Adipose tissue (tissue), 3 donors: Measurements from ENCODE around the gene TMEM243. TPM values are rescaled to one million over a fixed set of nuclear protein-coding genes. Genes with fewer than 3 reads are reported as not detected.
"Not testable (repeated sequence)": the region's sequence is repeated elsewhere in the genome, so short reads cannot be mapped to it uniquely, and the experiment has no call there.

Experiments used
- H3K27ac ChIP-seq: one replicate; pipeline ENCODE4 v1.5.1; 2013; ENCODE audit warnings: low read depth, low read length
- WGBS, 3 donors: extraction: QIAGEN DNeasy Blood & Tissue Kit; methylation state at CpG; one replicate each; pipeline ENCODE4 v1.1.7; 2013; 5-methylcytosine and 5-hydroxymethylcytosine counted together
- polyA plus RNA-seq, 3 donors: library from polyadenylated mRNA; stranded (reverse); fragments of 200-250 nt; gene quantifications; one replicate each; pipeline ENCODE4 v1.2.3, GENCODE V29; 2013
- donor health status: healthy with polysubstance abuse.
- donor health status: Bipolar disorder and iron deficiency.
- donor health status: healthy.

TMEM243 gene, protein sequence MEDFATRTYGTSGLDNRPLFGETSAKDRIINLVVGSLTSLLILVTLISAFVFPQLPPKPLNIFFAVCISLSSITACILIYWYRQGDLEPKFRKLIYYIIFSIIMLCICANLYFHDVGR
- polyA plus RNA-seq = 10 to 100 TPM; 22.5 to 36.7 (median 26.6) TPM

GRCh38 chr7:87219545-87220025 lies at the start of gene TMEM243:
Gene TMEM243 (minus strand): TSS chr7:87219732. CDS start chr7:87219503, 229 bp downstream.
- WGBS, 3 donors = 0 to 1% (median 0%) methylated on average over 40 to 41 of the region's 41 CpGs
- peak within 1 kb of the TSS; percentile 32 for H3K27ac ChIP-seq

- WGBS, 3 donors = 64 to 81% (median 78%) methylated on average over 3 of the region's 3 CpGs
- H3K27ac ChIP-seq = no peak overlapping the region
Measured at GRCh38 chr7:87267239-87267900, 47.8 kb upstream of the TMEM243 start.

DNA sequence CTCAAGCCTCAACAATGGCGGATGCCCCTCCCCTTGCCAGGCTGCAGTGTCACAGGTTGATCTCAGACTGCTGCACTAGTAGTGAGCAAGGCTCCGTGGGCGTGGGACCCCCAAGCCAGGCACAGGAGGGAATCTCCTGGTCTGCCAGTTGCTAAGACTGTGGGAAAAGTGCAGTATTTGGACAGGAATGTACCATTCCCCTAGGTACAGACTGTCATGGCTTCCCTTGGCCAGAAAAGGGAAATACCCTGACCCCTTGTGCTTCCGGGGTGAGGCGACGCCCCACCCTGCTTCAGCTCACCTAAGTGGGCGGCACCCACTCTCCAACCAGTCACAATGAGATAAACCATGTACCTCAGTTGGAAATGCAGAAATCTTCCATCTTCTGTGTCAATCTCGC lies 44.0 kb upstream of the TMEM243 start:
- no peak overlapping the region for H3K27ac ChIP-seq
- WGBS, 3 donors = 74 to 88% (median 88%) methylated on average over 8 of the region's 8 CpGs

DNA sequence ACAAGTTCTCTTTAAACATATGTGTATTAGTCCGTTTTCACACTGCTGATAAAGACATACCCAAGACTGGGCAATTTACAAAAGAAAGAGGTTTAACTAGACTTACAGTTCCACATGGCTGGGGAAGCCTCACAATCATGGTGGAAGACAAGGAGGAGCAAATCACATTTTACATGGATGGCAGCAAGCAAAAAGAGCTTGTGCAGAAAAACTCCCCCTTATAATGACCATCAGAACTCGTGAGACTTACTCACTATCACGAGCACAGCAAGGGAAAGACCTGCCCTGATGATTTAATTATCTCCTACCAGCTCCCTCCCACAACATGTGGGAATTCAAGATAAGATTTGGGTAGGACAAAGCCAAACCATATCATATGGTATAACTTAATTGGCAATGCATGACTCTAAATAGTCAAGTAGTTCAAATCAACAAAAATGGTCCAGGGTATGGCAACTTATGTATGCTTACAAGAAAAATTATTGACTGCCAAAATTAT lies 34.1 kb upstream of the TMEM243 start:
- H3K27ac ChIP-seq = no peak overlapping the region
- 62 to 75% (median 69%) methylated on average over 3 of the region's 3 CpGs for WGBS, 3 donors

- not testable (repeated sequence) for H3K27ac ChIP-seq
- WGBS, 3 donors = 86 to 94% (median 87%) methylated on average over 5 of the region's 5 CpGs
Measured at GRCh38 chr7:87245671-87246070, 26.1 kb upstream of the TMEM243 start.

GRCh38 chr7:87238464-87239051 lies 19.0 kb upstream of the TMEM243 start:
- not testable (repeated sequence) for H3K27ac ChIP-seq
- WGBS, 3 donors = 36 to 74% (median 69%) methylated on average over 9 to 11 of the region's 11 CpGs

GRCh38 chr7:87234949-87235348 lies 15.4 kb upstream of the TMEM243 start:
- H3K27ac ChIP-seq = no peak overlapping the region

DNA sequence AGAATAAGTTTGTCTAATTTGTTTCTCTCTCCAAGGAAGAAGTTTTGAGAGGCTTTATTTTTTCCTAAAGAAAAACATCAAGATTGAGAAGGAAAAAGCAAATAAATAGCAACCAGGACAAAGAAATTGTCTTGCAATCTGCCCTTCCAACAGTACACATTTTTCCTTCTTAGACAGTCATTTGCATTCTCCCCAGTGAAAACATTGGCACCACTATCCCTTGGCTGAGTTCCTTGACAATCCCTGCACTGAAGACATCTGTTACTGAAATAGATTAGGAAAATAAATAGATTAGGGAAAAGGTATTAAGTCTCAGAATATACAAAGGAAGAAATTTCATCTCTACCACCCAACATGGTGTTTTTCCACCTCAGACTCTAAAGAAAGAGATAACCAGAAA lies 12.2 kb upstream of the TMEM243 start:
- no peak overlapping the region for H3K27ac ChIP-seq

DNA sequence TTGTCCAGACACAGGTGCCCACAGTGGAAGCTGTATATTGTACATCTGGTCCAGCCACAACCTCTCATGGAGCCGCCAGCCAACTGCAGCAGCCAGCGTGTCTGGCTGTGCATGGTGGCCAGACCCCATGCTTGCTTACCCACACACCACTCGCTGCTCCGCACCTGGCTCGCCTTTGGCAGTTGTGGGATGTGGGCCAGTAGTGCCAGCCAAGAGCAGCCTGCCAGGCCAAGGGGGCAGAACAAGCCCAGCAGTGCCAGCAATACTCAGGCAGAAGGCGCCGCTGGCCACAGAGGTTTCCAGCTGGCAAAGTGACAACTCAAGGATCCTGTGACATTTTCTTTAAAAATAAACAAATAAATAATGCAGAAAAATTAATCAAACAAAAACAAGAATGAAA lies 11.7 kb upstream of the TMEM243 start:
- WGBS, 3 donors = 22 to 72% (median 64%) methylated on average over 7 of the region's 7 CpGs
- H3K27ac ChIP-seq = no peak overlapping the region

GRCh38 chr7:87226495-87226894 lies 7.0 kb upstream of the TMEM243 start:
- 65 to 76% (median 67%) methylated on average over 3 of the region's 3 CpGs for WGBS, 3 donors
- H3K27ac ChIP-seq = no peak overlapping the region

DNA sequence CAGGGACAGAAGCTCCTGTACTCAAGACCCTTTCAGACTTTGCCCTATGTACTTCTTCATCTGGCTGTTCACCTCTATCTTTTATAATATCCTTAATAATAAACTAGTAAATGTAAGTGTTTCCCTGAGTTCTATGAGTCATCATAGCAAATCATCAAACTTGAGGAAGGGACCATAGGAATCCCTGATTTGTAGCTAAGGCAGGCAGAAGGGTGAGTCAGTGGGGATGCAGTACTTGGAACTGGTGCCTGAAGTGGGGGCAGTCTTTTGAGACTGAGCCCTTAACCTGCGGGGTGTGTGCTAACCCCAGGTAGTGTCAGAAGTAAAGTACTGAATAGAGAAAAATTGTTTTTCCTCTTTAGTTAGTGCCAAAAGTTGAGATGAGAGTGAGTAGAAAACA lies 6.2 kb upstream of the TMEM243 start:
- WGBS, 3 donors = 63 to 67% (median 66%) methylated on average over 1 of the region's 1 CpG
- no peak overlapping the region for H3K27ac ChIP-seq

GRCh38 chr7:87223666-87224065 lies 4.1 kb upstream of the TMEM243 start:
- no peak overlapping the region for H3K27ac ChIP-seq
- 71 to 100% (median 91%) methylated on average over 1 of the region's 1 CpG for WGBS, 3 donors

GRCh38 chr7:87220734-87221215 lies 1.2 kb upstream of the TMEM243 start:
- WGBS, 3 donors = 4 to 9% (median 6%) methylated on average over 17 of the region's 17 CpGs
- no peak overlapping the region for H3K27ac ChIP-seq

GRCh38 chr7:87220026-87220733 lies 648 bp upstream of the TMEM243 start:
- WGBS, 3 donors = 0% methylated on average over 68 to 75 of the region's 75 CpGs
- H3K27ac ChIP-seq = peak overlapping the region; percentile 32

- peak overlapping the region; percentile 14 for H3K27ac ChIP-seq
- 0 to 3% (median 1%) methylated on average over 17 of the region's 17 CpGs for WGBS, 3 donors
Measured at GRCh38 chr7:87218796-87219544, 562 bp downstream of the TMEM243 start.

DNA sequence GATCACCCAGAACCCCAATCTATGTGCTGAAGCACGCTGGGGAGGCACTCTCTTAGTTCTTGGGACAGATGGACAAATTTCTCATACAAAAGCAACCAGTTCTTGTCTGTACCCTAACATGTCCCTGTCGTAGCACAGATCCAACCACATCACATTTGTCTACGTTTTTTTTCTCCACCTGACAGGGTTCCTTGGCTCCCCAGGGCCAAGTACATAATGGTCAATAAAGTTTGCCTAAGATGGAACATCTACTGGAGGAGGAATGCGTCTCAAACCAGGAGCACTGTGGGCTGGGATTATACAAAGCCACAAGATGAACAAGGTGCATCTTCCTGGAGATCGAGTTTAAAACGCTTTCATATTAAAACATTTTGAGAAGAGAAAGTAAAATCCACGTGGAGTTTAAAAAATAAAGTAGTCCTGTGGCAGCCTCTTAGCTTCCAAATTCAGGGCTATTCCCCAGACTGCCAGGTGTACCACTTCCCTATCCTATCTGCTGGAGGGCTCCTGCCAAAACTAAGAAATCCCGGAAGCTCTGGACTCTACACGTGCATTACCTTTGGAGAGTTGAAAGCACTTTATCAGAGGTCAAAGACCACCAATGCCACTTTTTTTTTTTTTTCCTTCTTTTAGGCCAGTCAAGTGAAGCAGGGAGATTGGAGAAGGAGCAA lies 1.4 kb downstream of the TMEM243 start:
- peak overlapping the region; percentile 9 for H3K27ac ChIP-seq
- 48 to 61% (median 54%) methylated on average over 9 of the region's 9 CpGs for WGBS, 3 donors

- H3K27ac ChIP-seq = no peak overlapping the region
- WGBS, 3 donors = 40 to 59% (median 44%) methylated on average over 5 of the region's 5 CpGs
Measured at GRCh38 chr7:87216701-87217508, 2.6 kb downstream of the TMEM243 start.
